Forelimb muscle (tissue), 1 donor: ENCODE results near the gene RNF187. TPM values are rescaled to one million over a fixed set of nuclear protein-coding genes. Genes with fewer than 3 reads are reported as not detected.

ENCODE experiments used
- DNase-seq: peaks from one replicate; pipeline ENCODE4 v3.0.0-alpha.2; 2013; ENCODE audit warnings: low read depth
- polyA plus RNA-seq: library from polyadenylated mRNA; unstranded; fragments of 120-200 nt; gene quantifications from one replicate; pipeline ENCODE4 v1.2.1, GENCODE V29; 2013; ENCODE audit not compliant: insufficient read length

Gene RNF187
- polyA plus RNA-seq, 1 donor: 51.5 TPM

GRCh38 chr1:228508840-228509415 lies 21.7 kb downstream of the RNF187 start:
- no peak for DNase-seq

DNA sequence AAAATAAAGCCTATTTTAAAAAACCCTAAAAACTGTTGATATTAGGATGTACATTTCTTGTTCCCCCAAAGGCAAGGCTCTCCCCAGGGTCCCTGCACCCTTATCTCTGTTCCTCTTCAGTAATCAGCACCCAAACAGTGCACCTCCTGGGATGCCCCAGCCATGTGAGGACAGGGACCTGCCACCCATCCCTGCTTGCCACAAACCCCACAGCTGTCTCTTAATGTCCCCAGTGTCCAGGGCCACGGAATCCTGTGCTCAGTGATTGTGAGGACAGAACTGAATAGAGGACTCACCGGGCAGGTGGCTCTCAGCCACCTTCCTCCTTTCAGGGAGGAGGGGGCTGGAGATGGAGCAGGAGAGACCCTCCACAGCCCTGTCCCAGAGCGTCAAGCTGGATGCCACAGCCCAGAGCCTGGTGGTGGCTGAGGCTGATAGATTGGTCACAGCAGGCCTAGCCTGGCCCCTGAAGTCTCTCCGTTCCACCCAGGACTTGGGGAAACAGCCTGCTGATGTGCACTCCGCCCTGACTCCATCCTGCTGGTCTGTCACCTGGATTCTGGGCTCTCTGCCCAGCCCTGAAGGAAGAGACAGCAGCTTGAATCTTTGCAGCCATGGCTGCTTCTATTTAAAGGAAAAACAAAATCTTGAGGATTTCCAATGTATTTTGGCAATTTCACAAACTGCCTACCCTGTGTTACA lies 23.1 kb downstream of the RNF187 start:
- no peak for DNase-seq

- no peak for DNase-seq
Observed at GRCh38 chr1:228510803-228511413, 23.7 kb downstream of the RNF187 start.

DNA sequence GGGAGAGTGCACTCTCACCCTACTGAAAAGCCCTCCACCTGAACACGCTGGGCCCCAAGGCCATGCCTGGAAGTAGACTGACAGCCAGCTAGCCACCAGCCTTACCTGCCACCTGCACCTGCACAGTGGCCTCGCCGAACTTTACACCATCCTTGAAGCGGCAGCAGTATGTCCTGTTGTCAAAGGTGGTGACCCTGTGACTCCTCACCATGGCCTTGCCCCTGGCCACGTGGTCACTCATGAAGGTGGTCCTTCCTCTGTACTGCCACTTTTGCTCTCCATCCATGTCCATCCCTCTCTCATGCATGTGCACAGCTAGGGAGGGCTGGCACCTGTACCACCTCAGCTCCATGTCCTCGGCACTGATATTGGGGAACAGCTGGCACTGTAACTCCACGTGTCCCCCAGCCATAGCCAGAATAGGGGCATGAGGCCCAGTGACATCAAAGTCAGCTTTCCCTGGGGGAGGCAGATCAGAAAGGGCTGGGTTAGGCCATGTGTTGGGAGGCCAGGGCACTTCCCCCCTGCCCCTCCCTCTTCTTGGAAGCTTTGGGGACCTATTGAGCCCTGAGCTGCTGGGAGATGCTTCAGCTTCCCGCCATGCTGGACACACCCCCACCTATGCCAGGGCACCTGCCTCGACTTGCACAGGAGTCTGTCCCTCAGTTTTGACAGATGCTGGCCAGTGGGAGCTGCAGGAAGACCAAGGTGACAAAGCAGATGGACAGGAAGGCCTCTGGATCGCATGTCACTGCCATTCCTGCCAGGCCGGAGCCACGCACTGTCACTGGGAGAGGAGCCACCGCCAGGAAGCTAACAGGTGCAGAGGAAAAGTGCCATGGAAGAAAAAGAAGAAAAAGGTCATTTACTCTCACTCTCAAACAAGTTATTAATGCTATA lies 24.6 kb downstream of the RNF187 start:
- DNase-seq: no peak

DNA sequence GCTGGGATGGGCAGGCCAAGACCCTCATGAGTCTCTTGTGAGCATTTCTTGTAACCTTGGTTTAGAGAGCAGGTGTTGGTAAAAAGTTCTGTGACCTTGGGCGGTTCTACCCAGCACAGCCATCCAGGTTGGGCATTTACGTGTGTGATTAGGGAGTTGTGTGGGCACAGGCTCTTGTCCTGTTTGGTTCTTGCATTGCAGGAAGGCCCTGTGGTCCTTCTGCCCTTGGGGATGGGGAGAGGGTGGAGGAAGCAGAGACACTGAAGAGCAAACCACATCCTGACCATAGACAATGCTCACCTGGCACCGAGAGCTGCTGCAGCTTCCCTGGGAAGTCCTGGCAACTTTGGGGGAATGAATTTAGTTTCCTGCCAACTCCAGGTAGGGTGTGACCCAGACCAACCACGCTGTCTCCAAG lies 25.6 kb downstream of the RNF187 start:
- no peak for DNase-seq

GRCh38 chr1:228513236-228513900 lies 26.2 kb downstream of the RNF187 start:
- no peak for DNase-seq

DNA sequence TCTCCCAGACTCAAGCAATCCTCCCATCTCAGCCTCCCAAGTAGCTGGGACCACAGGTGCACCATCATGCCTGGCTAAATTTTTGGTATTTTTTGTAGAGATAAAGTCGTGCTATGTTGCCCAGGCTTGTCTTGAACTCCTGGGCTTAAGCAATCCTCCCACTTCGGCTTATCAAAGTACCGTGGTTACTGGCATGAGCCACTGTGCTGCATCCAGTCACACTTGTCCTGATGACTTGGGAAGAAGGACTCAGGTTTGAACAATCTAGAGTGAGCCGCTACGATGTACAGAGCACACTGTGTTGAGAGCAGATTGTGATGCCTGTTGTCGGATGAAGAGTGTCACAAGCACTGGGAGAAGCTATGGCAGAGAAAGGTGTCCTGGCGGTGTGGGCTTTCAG lies 27.2 kb downstream of the RNF187 start:
- no peak for DNase-seq

DNA sequence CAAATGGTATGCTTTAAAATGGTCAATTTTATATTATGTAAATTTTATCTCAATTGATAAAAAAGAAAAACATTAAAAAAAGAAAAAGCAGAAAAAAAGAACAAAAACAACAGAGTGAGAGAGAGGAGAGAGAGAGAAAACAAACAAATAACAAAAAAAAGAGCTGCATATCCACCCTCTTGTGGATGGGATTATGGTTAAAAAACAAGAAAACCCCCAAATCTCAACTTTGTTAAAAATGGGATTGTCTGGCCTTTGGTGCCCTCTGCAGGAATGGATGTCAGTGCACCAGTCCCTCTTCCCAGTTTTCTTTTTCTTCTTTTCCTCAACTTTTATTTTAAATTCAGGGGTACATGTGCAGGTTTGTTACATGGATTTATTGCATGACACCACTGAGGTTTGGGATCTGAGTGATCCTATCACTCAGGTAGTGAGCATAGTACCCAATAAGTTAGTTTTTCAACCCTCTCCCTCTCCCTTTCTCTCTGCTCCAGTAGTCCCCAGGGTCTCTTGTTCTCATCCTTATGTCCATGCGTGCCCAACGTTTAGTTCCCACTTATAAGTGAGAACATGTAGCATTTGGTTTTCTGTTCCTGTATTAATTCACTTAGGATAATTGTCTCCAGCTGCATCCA lies 28.1 kb downstream of the RNF187 start:
- DNase-seq: peak; percentile 20

- no peak for DNase-seq
Observed at GRCh38 chr1:228517655-228518054, 30.5 kb downstream of the RNF187 start.

DNA sequence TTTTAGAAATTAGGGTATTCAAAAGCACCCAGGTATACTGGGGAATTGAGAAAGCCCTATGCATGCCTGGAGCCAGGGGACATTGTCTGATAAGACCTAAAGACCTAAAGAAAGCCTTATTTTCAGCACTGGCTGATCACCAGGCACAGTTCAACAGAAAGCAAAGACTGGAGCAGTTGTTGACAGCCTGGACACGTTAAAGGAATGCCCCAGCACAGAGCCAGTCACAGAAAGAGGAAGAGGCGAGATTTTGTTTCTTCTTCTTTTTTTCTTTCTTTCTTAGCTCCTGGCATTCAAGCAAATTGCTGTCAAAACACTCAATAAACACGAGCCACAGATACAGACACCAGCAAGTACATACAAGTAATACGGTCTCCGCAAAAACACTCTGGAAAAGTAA lies 40.4 kb downstream of the RNF187 start:
- no peak for DNase-seq

- no peak for DNase-seq
Observed at GRCh38 chr1:228528612-228529011, 41.4 kb downstream of the RNF187 start.

- no peak for DNase-seq
Observed at GRCh38 chr1:228530086-228530758, 43.0 kb downstream of the RNF187 start.

DNA sequence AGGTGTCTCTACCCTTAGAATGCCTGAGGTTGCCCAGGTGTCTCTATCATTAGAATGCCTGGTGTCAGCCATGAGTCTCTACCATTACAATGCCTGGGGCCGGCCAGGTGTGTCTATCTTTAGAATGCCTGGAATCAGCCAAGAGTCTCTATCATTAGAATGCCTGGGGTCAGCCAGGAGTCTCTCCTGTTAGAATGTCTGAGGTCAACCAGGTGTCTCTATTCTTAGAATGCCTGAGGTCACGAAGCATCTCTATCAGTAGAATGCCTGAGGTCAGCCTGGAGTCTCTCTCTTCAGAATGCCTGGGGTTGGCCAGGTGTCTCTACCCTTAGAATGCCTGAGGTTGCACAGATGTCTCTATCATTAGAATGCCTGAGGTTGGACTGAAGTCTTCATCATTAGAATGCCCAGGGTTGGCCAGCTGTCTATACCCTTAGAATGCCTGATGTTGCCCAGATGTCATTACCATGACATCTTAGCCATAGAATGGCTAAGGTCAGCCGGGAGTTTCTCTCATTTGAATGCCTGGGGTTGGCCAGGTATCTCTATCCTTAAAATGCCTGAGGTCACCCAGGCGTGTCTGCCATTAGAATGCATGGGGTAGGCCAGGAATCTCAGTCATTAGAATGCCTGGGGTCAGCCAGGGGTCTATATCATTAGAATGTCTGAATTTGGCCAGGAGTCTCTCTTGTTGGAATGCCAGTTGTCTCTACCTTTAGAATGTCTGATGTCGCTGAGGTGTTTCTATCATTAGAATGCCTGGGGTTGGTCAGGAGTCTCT lies 44.0 kb downstream of the RNF187 start:
- no peak for DNase-seq

DNA sequence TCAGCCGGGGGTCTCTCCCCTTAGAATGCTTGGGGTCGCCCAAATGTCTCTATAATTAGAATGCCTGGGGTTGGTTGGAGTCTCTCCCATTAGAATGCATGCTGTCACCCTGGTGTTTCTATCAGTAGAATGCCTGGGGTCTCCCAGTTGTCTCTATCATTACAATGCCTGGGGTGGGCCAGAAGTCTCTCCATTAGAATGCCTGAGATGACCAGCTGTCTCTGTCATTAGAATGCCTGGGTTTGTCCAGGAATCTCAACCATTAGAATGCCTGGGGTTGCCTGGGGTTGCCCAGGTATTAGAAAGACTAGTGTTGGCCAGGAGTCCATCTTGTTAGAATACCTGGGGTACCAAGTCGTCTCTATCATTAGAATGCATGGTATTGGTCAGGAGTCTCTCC lies 51.6 kb downstream of the RNF187 start:
- DNase-seq: no peak

DNA sequence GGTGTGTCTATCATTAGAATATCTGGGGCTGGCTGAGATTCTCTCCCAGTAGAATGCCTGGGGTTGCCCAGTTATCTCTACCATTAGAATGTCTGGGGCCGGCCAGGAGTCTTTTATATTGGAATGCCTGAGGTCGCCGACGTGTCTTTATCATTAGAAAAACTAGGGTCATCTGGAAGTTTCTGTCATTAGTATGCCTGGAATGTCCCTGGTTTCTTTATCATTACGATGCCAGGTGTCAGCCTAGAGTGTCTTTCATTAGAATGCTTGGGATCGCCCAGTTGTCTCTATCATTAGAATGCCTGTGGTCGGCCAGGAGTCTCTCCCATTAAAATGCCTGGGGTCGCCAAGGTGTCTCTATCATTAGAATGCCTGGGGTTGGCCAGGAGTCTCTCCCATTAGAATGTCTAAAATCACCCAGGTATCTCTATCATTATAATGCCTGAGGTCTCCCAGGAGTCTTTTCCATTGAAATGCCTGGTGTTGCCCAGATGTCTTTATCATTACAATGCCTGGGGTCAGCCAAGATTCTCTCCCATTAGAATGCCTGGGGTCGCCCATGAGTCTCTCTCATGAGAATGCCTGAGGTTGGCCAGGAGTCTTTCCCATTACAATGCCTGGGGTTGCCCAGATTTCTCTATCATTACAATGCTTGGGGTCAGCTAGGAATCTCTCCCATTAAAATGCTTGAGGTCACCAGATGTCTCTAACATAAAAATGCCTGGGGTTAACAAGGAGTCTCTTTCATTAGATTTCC lies 53.2 kb downstream of the RNF187 start:
- DNase-seq: no peak

- DNase-seq: no peak
Observed at GRCh38 chr1:228541725-228542124, 54.5 kb downstream of the RNF187 start.

DNA sequence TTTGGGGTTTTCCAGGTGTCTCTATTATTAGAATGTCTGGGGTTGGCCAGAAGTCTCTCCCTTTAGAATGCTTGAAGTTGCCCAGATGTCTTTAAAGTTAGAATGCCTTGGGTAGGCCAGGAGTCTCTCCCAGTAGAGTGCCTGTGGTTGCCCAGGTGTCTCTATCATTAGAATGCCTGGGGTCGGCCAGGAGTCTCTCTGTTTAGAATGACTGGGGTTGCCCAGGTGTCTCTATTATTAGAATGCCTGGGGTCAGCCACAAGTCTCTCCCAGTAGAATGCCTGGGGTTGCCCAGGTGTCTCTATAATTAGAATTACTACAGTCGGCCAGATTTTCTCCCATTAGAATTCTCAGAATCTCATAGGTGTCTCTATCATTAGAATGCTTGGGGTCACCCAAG lies 55.2 kb downstream of the RNF187 start:
- no peak for DNase-seq

GRCh38 chr1:228542981-228543380 lies 55.8 kb downstream of the RNF187 start:
- DNase-seq: no peak

DNA sequence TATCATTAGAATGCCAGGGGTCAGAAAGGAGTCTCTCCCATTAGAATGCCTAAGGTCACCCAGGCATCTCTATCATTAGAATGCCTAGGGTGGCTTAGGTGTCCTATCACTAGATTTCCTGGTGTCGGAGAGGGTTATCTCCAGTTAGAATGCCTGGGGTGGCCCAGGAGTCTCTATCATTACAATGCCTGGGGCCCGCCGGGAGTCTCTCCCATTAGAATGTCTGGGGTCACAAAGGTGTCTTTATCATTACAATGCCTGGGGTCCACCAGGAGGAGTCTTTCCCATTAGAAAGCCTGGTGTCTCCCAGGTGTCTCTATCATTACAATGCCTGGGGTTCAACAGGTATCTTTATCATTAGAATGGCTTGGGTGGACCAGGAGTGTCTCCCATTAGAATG lies 56.2 kb downstream of the RNF187 start:
- DNase-seq: no peak
